GM21526 (cell line): ENCODE data around the gene RIC1.
"Not testable (repeated sequence)": the region's sequence is repeated elsewhere in the genome, so short reads cannot be mapped to it uniquely, and the experiment has no call there.

Experiments
- ATAC-seq: cut with Tn5 transposase; IDR thresholded peaks from one replicate; pipeline ENCODE4 v1.9.1; 2021; ENCODE audit warnings: moderate library complexity; ENCODE audit not compliant: unreplicated experiment, low FRiP score

The RIC1 gene

DNA sequence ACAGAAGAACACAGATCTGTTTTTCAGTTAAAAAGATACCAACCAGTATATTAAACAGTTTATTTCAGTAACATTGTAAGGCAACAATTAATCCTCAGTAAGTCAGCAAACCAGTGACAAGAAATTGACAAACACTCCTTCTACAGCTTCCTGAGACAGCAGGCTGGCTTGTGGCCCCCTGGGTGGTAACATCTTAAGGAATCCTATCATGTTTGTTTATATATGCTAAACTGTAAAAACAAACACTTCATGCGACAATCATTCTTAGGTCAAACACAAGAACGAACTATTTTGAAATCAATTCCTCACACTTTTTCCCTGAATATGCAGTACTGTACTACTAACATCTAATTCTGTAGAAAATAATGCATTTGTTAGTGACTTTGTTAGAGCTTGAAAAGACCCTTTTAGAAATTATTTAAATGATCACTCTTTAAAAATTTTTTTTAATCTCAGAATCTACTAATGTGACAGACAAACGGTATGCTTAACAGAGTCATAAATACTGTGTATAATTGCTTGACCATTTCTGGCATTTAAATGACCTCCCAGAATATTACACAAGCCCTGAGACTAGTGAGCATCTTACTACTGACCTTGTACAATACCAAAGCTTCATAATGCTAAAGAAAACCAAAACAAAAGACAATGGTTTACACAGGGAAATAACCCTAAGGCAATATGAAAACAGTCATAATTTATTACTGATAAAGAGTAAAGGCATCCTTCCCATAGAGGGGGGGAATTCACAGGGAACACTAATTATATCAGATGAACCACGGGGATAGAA is 155.8 kb downstream of the RIC1 start:
- ATAC-seq = no peak

DNA sequence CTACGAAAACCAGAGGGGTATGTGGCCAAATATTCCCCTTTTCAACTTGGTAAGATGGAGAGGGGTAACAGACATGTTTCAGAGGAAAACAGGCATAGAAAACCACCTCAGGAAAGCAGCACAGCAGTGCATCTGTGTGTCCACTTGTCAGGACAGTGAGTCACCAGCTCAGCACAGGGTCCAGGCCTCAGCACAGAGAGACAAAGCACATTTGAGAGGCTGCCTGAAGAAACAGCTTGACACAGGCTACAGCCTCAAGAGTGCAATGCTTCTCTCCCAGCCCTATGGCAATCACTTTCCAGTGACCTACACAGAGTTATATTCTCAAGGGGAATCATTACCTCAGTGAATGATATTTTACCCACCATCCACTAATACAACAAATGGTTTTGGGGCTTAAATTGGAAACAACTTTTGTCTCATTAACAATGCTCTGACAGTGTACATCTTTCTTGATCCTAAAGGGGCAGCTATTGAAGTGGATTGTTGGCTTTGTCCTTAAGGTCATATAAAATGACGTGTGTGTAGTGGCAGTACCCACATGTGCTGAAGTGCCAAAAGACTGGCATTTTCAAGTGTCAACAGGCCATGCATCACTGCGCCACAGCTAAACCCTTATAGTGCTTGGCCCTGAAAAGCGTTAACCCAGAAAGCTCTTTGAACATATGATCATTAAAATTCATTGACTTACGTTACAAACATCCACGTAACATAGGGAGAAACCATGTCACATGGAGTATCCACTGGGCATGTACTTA is 157.6 kb downstream of the RIC1 start:
- ATAC-seq = no peak

DNA sequence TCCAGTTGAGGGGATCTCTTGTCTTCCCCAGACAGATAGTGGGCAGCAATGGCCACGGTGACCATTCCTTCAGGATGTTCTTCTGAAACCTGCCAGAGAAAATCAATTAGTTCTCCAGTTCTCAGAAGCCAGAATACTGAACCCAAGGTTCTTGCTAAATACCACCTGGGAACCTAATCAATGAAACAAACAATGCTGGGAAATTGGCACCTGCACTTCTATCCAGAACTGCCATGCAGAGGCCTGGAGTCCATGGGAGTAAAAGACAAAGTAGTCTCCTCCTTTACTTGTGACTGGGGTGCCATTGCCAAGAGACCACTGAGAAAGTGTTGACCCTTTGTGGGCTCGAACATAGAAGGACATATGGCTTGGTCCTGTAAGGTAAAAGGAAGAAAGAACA is 158.3 kb downstream of the RIC1 start:
- no peak for ATAC-seq

DNA sequence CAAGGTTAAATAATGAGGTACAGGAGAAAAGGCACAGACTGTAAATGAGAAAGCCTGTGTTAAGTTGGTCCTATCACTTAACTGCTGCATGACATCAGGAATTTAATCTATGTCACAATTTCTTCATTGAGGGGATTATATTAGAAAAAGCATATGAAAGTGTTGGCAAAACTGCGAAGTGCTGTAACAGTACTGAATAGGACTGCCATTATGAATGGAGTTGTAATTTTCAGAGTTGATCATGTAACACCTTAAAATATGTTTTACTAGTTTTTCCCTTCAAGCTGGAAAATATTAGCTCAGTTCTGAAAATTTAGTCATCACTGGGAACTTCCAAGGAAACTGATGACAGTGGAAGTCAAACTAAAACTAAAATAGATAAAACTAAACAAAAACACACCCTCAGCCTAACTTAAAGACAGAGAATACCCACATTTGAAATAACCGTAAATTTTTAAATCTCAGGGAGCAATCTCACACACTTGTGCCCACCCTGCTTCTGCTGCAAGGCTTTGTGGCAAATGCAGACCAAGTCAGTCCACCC is 158.9 kb downstream of the RIC1 start:
- no peak for ATAC-seq

DNA sequence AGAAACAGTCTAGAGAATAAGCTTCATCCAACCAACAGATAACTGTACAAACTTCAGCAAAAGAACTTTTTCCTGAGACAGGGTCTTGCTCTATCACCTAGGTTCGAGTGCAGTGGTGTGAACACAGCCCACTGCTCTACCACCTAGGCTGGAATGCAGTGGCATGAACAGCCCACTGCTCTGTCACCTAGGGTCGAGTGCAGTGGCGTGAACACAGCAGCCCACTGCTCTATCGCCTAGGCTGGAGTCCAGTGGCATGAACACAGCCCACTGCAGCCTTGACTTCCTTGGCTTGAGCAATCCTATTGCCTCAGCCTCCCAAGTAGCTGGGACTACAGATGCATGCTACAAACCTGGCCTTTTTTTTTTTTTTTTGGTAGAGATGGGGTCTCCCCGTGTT is 160.6 kb downstream of the RIC1 start:
- no peak for ATAC-seq

DNA sequence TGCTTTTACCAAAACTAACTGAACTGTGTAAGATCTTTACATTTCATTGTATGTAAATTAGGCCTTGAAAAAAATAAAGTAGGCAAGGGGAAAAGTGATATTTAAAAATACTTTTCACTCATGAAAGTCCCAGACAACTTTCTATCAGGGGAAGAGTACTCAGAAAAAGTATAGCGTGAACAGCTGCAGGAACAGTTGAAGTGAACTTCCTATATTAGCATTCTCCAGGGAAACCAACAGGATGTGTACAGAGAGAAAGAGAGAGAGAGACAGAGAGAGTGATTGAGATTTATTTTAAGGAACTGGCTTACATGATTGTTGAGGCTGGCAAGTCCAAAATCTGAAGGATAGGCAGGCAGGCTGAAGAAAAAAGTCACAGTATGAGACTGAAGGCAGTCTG is 162.0 kb downstream of the RIC1 start:
- no peak for ATAC-seq

DNA sequence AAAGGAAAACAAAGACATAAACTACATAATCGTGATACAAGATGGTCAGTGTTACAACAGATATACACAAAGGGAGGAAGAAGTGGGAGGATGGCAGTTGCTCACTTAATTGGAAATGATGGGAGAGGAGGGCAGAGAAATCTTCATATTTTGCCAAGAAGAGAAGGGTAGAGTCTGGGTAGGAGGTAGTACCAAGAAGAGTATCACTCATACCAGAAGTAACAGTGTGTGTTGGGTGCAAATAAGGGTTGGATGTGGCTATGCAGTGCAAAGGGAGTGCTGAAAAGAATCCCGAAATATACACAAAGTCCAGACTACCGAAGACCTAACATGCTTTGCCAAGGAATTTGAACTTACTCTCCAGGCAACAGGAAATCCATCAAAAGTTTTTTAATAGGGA is 163.0 kb downstream of the RIC1 start:
- ATAC-seq = no peak

DNA sequence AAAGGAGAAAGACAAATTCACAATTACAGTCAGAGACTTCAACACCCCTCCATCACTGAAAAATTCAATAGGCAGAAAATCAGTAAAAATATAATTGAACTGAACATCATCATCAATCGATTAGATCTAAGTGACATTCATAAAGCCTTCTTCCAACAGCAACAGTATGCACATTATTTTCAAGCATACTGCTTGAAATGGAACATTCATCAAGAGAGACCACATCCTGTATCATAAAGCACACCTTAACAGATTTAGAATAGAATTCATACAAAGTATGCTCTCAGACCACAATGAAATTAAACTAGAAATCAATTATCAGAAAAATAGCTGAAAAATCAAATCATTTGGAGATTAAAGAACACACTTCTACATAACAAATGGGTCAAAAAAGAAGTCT is 164.9 kb downstream of the RIC1 start:
- no peak for ATAC-seq

DNA sequence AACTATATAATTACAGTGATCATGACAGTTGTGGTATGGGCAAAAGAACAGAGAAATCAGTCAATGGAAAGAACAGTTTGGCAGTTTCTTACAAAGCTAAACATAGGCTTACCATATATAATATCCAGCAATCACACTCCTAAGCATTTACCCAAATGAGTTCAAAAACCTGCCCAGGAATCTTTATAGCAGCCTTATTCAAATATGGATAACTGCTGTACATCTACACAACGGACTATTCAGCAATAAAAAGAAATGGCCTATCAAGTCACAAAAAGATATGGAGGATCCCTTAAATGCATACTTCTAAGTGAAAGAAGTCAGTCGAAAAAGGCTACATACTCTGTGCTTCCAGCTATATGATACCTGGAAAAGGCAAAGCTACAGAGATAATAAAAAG is 167.4 kb downstream of the RIC1 start:
- no peak for ATAC-seq

DNA sequence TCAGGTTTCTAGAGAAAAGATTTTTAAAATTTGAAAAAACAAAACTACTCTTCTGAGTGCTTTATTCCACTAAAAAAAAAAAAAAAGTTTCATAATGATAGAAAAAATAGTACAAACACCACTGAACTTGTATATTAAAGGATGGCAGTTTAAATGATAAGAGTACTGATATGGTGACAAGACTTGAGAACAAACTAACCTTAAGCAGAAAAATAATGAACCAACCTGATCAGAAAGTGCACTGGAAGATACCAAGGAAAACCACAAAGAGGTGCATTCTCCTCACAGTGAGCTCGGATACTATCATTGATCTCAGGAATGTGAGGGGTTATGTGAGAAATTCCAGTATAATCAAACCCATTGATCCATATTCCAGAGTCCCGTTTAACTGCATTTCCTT is 169.7 kb downstream of the RIC1 start:
- no peak for ATAC-seq

DNA sequence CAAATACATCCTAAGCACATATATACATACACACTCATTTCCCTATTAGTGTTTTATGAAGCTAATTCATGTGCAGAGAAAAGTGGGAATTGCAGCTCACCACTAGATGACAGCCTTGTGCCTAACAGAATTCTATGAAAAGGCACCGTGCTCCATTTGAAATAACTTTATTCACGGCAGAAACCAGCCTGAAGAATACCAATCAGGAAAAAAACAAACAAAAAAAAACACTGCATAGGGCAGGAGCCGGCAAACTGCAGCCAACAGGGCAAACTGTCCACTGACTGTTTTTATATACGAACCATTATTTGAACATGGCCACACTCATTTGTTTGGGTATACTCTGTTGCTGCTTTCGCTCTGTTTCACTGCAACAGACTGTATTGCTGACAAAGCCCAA is 170.4 kb downstream of the RIC1 start:
- ATAC-seq = no peak

DNA sequence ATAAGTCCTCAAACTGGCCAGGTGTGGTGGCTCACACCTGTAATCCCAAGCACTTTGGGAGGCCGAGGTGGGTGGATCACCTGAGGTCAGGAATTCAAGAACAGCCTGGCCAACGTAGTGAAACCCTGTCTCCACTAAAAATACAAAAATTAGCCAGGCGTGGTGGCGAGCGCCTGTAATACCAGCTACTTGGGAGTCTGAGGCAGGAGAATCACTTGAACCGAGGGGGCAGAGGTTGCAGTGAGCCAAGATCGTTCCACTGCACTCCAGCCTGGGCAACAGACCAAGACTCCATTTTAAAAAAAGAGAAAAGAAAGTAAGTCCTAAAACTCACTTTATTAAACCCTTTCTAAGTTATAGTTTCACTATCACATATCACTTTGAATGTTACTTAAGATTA is 171.5 kb downstream of the RIC1 start:
- ATAC-seq = not testable (repeated sequence)

DNA sequence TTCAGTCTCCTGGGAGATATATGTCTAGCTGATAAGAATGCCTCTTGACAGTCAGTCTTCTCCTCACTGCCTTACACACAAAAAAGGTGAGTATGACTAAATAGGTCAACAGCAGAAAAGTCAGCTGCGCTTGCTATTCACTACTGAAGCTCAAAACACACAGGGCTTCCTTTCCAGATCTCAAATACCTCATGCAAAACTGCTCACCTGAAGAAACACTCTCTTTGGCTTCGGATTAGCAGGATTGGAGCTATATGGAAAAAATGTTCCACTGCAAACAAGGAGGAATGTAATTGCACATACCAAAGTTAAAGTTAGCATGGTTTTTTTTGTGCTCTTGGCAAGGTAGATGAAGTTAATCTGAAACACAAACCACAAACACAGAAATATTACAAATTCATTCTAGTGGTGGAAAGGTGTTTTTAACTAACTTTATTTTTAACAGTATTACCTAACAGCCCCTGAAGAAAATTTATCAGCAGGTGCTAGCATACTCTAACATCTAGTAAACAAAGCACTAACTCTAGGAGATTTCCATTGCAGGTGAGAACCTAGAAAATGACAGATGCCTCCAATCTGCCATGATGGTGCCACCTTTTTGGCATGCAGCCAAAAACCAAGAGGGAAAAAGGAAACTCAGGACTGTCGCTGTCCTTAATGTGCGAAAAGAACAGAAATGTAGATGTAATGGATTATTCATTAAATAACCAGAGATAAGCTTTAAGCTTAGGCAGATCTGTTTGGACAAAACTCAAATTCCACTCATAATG is 172.2 kb downstream of the RIC1 start:
- no peak for ATAC-seq

DNA sequence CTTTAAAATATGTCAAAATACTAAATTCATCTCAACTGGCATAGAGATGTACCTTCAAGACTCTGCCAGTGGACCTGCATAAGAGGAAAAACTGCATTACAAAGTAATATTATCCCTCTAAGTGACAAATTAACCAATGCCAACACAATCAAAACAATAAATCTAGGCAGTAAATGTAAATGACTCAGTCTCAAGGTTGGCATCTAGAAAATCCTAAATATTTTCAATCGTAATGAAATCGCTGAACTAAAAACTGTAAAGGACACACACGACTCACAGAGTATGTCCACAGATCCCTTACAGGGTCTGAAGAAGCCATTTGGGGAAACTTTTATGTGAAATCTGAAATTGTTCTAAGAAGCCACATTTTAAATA is 172.8 kb downstream of the RIC1 start:
- ATAC-seq = no peak

DNA sequence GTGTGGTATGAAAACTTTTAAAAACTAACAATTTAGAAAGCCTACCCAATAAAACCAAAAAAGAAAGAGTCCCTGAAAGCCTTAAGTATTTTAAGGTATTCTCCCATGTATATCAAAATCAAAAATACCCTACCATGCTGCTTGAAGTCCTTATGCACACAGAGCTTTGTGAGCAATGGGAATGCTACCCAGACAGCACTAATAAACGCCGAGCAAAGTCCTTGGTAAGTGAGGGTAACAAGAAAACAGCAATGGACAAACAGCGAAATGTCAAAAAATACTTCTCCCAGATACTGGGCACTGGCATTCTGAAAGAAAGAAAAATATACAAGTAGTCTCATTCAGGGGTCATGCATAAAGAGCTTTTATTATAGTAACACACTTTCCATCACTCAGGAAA is 176.6 kb downstream of the RIC1 start:
- ATAC-seq = no peak

DNA sequence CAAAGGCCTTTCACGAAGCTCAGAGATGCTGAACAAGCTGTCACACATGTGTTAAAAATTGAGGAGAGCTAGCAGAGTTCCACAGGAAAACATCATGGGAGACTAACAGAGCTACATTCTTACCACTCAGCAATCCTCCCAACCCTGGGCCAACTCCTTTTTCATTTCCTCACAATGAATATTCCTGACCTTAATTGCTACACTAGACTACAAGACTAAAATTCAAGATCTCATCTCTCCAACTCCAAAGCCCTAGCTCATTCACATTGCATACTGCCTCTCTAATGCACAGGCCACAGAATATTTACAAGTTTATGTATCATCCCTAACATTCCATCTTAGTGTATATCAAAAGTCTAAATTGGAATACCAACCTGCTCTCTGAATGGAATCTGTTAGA is 182.8 kb downstream of the RIC1 start:
- ATAC-seq = no peak

DNA sequence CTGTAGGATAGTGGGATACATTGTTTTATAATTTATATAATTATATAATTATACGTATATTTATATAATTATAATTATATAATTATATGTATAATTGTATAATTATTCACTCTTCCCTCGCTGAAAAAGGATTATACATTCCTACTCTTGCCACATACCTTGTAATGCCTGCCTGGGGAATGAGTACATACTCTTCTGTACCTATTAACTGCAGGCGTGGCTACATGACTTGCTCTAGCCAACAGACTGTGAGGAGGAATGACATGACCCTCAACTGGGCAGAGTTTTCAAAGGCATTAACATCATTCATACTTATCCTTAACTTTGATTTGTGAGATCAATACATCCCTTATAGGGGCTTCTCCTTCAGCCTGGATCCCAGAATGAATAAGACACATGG is 184.9 kb downstream of the RIC1 start:
- ATAC-seq = no peak

DNA sequence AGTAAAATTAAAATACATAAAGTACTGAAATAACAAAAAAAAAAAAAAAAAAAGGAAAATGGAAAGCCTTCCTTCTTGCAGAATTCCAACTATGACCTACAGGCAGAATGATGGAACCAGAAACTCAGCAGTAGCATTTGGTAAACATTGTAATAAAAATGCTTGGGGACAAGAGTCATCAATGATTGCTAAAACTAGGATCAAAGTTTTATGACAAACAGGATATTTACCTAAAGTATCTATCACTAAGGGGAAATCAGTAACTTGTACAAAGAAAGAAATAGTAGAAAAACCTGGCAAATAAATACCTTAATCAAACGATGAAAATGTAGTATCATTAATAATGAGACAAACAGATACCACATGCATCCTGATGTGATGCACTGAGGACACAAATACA is 186.6 kb downstream of the RIC1 start:
- no peak for ATAC-seq

DNA sequence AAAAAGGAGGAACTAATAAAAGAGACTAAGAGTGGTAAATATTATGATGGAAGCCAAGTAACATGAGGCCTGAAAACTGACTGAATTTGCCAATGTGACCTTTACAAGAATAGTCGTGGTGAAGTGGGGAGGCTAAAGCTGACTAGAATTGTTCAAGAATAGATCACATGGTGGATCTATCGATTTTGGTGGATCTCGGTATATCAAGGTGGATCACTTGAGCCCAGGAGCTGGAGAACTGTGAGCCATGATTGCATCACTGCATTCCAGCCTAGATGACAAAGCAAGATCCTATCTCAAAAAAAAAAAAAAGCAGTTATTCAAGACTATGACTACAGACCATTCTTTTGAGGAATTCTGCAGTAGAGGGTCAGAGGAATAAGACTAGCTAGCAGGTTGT is 189.0 kb downstream of the RIC1 start:
- no peak for ATAC-seq

DNA sequence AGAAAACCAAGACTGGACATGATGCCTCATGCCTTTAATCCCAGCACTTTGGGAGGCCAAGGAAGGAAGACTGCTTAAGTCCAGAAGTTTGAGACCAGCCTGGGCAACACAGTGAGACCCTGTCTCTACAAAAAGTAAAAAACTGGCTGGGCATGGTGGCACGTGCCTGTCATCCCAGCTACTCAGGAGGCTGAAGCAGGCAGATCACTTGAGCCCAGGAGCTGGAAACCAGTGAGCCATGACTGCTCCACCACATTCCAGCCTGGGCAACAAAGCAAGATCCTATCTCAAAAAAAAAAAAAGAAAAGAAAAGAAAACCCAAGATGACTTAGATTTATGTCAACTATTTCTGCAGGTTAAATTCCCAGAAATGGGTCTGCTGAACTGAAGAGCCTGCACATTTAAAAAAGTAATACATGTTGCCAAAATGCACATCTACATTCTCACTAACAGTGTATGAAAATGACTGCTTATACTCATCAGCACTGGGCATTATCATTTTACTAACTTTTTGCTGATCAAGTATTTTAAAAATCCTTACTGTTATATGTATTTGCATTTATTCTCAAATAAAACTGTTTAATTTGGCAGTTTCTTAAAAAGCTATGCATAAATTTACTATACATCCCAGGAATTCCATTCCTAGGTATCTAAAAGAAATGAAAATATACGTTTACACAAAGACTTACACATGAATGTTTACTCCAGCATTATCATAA is 189.7 kb downstream of the RIC1 start:
- ATAC-seq = no peak

DNA sequence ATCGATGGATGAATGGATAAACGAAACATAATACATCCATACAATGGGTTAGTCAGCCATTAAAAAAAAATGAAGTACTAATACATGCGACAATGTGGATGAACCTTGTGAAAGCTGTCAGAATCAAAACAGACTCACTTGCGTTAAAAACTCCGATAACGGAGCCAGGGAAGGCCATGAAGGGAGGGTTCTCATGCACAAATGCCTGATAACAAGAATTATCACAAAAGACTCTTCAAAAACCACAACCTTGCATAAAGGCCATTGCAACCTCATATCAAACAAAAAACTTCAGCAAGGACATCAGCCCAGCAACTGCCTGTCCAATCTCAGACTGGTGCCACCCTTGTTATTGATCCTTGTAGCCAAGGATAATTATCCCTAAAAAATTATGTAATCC is 190.3 kb downstream of the RIC1 start:
- ATAC-seq = no peak
